ENCODE data around the gene MYH10.

DNA sequence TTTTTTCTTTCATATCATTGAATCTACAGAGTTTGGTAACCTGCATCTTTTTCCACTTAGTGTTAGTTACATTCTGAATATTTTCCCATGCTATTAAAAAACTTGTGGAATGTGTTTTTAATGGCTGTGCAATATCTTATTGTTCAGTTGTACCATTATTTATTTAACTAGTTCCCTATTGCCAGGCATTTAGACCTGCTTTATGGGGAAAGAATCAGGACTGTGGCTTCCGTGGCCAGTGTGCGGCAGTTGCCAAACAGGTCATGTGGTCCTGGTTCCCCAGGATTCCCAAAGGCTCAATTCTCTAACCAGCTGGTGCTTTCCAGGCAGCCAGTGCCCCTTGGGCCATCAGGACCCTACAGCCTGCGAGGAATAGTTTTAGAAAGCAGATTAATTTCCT is 164.1 kb downstream of the MYH10 start:
- TF ChIP-seq EZH2 (IDR thresholded peaks at IDR 0.05; ENCODE audit: insufficient read depth, poor library complexity, severe bottlenecking) (no peak), EZH2phosphoT487 (IDR thresholded peaks at IDR 0.05; ENCODE audit: insufficient read depth, low read depth) (no peak)
